COR-L47 (cell line): ENCODE data around the gene ISCU.
"Not testable (repeated sequence)": the region's sequence is repeated elsewhere in the genome, so short reads cannot be mapped to it uniquely, and the experiment has no call there.

Experiments
- DNase-seq: peaks from one replicate; lab custom pipeline; 2025; lab: John Stamatoyannopoulos, UW

ISCU gene

GRCh38 chr12:108570743-108571608 lies 8.6 kb downstream of the ISCU start:
- DNase-seq, result no peak

GRCh38 chr12:108571609-108572165 lies 9.3 kb downstream of the ISCU start:
- DNase-seq, result no peak

- no peak for DNase-seq
Measured at GRCh38 chr12:108572166-108572790, 9.9 kb downstream of the ISCU start.

- no peak for DNase-seq
Measured at GRCh38 chr12:108573317-108573716, 10.9 kb downstream of the ISCU start.

- not testable (repeated sequence) for DNase-seq
Measured at GRCh38 chr12:108574276-108574675, 11.9 kb downstream of the ISCU start.

GRCh38 chr12:108575199-108575912 lies 13.0 kb downstream of the ISCU start:
- no peak for DNase-seq

GRCh38 chr12:108576660-108577234 lies 14.4 kb downstream of the ISCU start:
- no peak for DNase-seq

GRCh38 chr12:108577458-108577857 lies 15.1 kb downstream of the ISCU start:
- DNase-seq, result no peak

- no peak for DNase-seq
Measured at GRCh38 chr12:108578264-108578663, 15.9 kb downstream of the ISCU start.

GRCh38 chr12:108578813-108579212 lies 16.4 kb downstream of the ISCU start:
- DNase-seq, result no peak

- DNase-seq, result no peak
Measured at GRCh38 chr12:108580531-108580930, 18.1 kb downstream of the ISCU start.

GRCh38 chr12:108581311-108582227 lies 19.2 kb downstream of the ISCU start:
- DNase-seq, result no peak

GRCh38 chr12:108582509-108582908 lies 20.1 kb downstream of the ISCU start:
- DNase-seq, result no peak

- DNase-seq, result no peak
Measured at GRCh38 chr12:108582978-108583770, 20.8 kb downstream of the ISCU start.

GRCh38 chr12:108583991-108584390 lies 21.6 kb downstream of the ISCU start:
- no peak for DNase-seq

GRCh38 chr12:108584456-108585065 lies 22.2 kb downstream of the ISCU start:
- DNase-seq, result no peak

- DNase-seq, result no peak
Measured at GRCh38 chr12:108585864-108586263, 23.5 kb downstream of the ISCU start.

GRCh38 chr12:108586306-108586705 lies 23.9 kb downstream of the ISCU start:
- no peak for DNase-seq

- DNase-seq, result no peak
Measured at GRCh38 chr12:108587826-108588225, 25.4 kb downstream of the ISCU start.
